C4-2B (cell line): ENCODE measurements around the gene LGR6.
"Not testable (repeated sequence)": the region's sequence is repeated elsewhere in the genome, so short reads cannot be mapped to it uniquely, and the experiment has no call there.

Experiments used
- H3K27ac ChIP-seq: fragments of 450-650 bp; 2 replicates; pipeline ENCODE4 v1.5.1; 2017
- CTCF ChIP-seq: fragments of 450-650 bp; conservative IDR thresholded peaks from 2 replicates; pipeline ENCODE4 v1.5.1; 2017; ENCODE audit warnings: mild to moderate bottlenecking
- ZFX ChIP-seq: fragments of 450-650 bp; IDR thresholded peaks from 2 replicates; pipeline ENCODE4 v1.6.1; 2017

The LGR6 gene

GRCh38 chr1:202193614-202194327 lies at the start of gene LGR6:
Gene LGR6 (plus strand): TSS chr1:202193799. CDS start chr1:202193990, 191 bp downstream.
- H3K27ac ChIP-seq = no peak within 1 kb of the TSS
- TF ChIP-seq CTCF (no peak), ZFX (no peak)

- TF ChIP-seq CTCF (no peak), ZFX (peak; percentile 85)
- H3K27ac ChIP-seq = peak within 1 kb of the TSS; percentile 80
Observed at GRCh38 chr1:202144402-202145067, 49.1 kb upstream of the LGR6 start, which contains the start of gene ARL8A. Gene ARL8A (minus strand): TSS chr1:202144737. CDS start chr1:202144572, 165 bp downstream.

GRCh38 chr1:202145068-202145743 lies 48.4 kb upstream of the LGR6 start:
- peak overlapping the region; percentile 80 for H3K27ac ChIP-seq
- TF ChIP-seq CTCF (no peak), ZFX (no peak)

- not testable (repeated sequence) for H3K27ac ChIP-seq
Observed at GRCh38 chr1:202145744-202146140, 47.9 kb upstream of the LGR6 start.

- no peak overlapping the region for H3K27ac ChIP-seq
- TF ChIP-seq ZFX (no peak), CTCF (no peak)
Observed at GRCh38 chr1:202146279-202146678, 47.3 kb upstream of the LGR6 start.

GRCh38 chr1:202146993-202147392 lies 46.6 kb upstream of the LGR6 start:
- TF ChIP-seq CTCF (no peak), ZFX (no peak)
- no peak overlapping the region for H3K27ac ChIP-seq

- no peak for TF ChIP-seq CTCF
- no peak for TF ChIP-seq ZFX
- H3K27ac ChIP-seq = no peak overlapping the region
Observed at GRCh38 chr1:202148391-202148790, 45.2 kb upstream of the LGR6 start.
